Stimulated activated CD4-positive, alpha-beta T cell treated with anti-CD3 and anti-CD28 coated beads, Interleukin-15, amount 100 ng/mL, for 48 hours (primary cell): ENCODE measurements around the gene C20orf144.
"Not testable (repeated sequence)": the region's sequence is repeated elsewhere in the genome, so short reads cannot be mapped to it uniquely, and the experiment has no call there.

ENCODE experiments used
- DNase-seq, 2 donors: peaks; one replicate each; pipeline ENCODE4 v3.0.0-alpha.2; 2020; ENCODE audit warnings: low read depth in 2 of 2

C20orf144 gene

DNA sequence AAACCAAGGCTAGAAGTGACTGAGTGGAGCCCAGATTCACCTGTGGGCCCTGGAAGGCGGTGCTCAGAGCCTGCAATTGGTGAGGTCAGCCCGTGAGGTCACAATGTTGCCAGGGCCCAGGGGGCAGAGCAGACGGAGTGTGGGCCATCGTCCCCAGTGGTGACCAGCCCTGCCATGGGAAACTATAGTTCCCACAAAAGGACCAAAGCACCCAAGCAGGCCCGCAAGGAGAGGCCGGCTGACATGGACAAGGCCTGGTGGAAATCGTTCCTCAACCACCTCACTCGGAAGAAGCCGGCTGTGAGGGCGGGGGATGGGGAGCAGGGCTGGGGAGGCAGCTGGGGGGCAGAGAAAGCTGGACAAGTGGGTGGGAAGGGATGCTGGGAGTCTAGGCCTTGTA is at the start of gene C20orf144:
TSS of gene C20orf144 (plus strand) at position 156 of the 400 bp plus-strand sequence. CDS start at position 175, 19 bp downstream.
- DNase-seq, result no peak

DNA sequence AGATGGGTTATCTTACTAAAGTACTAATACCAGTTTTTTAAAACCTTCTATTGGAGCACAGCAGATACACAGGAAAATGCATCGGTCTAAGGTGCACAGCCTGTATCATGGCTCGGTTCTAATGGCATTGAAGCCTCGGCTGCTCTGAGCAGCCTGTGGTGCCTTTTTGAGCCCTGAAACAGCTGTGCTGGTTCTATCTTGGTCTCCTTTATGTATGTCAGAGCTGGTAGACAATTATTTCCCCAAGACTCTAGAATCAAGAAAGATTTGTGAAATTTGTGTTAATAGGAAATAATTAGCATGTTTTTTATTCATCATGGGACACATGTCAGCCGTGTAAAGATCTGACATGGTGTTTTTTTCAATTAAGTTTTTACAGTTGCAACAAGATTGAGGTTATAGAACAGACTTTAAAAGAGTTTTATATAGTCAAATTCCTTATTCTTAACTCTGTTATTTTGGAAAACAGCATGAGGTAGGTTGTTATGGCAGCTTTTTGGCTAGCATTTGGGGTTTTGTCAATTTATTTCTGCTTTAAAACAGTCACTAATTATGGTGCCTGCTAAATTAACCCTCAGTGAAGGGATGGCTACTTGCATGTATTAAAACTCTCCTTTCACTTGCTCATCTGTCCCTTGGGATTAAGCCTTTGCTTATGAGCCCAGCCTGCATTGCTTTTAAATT is 40.3 kb upstream of the C20orf144 start:
- no peak for DNase-seq

GRCh38 chr20:33622705-33623365 is 39.3 kb upstream of the C20orf144 start:
- no peak for DNase-seq

DNA sequence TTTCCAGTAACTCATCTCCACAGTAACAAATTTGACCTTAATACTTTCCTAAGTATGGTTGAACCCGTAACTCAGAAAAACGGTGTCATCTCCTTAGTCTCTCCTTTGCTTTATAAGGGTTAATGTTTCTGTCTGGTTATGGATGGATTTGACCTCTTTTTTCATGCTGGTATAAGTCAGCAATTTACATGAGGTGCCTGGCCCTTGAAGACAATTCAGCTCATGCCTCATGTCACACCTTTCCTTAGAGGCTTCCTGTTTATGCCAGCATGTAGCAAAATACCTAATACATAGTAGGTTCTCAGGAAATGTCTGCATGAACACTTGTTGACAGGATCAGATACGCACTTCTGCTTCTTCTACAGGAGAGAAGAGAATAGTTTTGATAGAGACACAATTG is 37.7 kb upstream of the C20orf144 start:
- no peak for DNase-seq

DNA sequence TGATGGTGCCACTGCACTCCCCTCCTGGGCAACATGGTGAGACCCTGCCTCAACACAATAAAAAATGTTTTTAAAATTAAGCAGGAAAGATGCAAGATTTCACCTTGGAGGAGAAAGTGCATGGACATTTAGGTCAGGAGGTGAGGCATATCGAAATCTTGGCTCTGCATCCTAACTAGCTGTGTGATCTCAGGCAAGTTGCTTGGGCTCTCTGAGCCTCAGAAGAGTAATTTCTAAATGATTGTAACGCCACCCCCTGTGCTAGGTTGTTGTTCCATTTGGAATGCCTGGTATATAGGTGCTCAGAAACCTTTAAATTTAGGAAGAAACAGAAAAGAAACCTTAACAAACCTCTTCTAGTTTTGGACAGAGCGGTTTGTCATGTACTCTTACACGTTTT is 35.9 kb upstream of the C20orf144 start:
- no peak for DNase-seq

DNA sequence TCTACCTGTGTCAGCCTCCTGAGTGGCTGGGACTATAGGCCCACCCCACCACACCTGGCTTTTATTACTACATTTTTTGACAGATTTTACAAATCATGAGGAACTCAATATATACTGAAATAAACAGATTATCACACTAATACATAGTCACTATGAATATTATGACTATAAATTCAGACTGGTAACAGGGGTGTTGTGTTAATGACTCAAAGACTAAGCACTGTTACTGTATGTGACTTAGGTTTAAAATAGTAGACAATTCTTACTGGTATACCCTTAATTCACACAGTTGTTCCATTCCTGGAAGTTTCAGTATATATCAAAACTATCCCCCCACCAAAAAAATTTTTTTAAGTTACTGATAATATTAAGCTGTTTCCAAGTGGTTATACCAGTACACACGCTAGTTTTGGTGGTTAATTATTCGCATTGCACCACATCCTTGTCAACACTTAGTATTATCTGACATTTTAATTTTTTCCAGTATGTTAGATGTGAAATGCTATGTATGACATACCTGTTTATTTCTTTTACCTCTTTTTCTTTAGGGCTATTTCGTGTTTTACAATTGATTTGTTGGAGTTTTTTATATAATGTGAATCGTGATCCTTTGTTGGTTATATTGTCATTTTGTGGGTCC is 34.4 kb upstream of the C20orf144 start:
- no peak for DNase-seq

- DNase-seq, result no peak
Measured at GRCh38 chr20:33629533-33629932, 32.6 kb upstream of the C20orf144 start.

DNA sequence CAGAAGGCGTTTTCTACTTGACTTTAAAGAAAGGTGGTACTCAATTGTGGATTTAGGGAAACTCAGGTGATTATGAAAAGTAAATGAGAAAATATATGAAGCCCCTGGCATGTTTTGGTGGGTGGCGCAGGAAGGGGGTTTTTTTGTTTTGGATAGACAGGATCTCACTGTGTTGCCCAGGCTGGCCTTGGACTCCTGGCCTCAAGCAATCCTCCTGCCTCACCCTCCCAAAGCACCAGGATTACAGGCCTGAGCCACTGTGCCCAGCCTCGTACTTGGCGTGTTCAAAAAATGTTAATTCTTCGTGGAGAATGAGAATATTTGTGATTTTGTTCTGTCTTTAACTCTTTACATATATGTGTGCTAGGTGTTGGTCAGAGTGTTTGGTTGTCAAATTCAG is 32.1 kb upstream of the C20orf144 start:
- no peak for DNase-seq

DNA sequence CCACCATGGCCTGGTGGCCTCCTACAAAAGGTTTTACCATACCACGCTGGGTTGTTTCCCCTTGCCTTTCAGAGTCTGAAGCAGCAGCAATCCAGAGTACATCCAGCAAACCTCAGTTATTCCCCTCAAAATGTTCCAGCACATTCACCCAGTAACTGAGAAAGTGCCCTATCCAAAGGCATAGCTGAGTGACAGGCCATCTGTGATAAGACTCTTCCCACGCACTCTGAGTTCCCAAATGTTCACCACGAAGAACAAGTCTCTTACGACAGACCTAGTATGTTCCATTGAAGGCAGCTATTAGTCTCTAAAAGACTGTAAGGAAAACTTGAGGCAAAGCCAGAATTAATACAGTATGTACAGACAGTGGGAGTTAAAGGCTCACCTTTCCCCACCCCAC is 31.6 kb upstream of the C20orf144 start:
- no peak for DNase-seq

DNA sequence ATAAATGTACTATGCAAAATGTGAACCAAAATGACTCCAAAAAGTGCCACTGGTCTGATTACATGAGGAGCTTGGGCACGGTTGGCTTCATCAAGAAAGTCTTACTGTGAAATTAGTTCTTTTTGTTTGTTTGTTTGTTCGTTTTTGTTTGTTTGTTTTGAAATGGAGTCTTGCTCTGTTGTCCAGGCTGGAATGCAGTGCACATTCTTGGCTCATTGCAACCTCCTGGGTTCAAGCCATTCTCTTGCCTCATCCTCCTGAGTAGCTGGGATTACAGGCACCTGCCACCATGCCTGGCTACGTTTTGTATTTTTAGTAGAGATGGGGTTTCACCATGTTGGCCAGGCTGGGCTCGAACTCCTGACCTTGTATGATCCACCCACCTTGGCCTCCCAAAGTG is 30.2 kb upstream of the C20orf144 start:
- not testable (repeated sequence) for DNase-seq

- no peak for DNase-seq
Measured at GRCh38 chr20:33635341-33635740, 26.8 kb upstream of the C20orf144 start.

- no peak for DNase-seq
Measured at GRCh38 chr20:33636776-33637175, 25.4 kb upstream of the C20orf144 start.

- no peak for DNase-seq
Measured at GRCh38 chr20:33640287-33640686, 21.8 kb upstream of the C20orf144 start.

DNA sequence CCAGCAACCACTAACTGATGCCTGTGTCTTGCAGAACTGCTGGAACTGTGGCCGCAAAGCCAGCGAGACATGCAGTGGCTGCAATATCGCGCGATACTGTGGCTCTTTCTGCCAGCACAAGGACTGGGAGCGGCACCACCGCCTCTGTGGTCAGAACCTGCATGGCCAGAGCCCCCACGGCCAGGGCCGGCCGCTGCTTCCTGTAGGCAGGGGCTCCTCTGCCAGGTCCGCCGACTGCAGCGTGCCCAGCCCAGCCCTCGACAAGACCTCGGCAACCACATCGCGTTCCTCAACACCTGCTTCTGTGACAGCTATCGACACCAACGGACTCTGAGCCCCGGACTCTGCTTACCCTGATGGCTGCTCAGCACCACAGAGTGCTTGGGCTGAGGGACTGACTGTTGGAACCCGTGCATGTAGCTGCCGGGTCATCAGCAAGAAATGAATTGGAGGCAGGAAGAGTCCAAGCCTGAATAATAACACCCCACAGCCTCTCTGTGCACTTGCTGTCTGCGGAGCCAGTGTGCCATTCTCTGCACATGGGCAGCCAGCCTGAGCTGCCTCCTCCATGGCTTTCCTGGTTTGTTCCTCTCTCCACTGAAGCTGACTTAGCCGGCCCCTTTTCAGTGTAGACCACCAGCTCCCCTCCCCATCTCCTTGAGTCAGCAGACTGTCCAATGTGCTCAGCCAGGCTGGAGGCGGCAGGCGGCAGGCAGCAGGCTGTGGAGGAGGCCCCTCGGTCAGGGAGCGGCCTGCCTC is 17.6 kb upstream of the C20orf144 start:
- no peak for DNase-seq

DNA sequence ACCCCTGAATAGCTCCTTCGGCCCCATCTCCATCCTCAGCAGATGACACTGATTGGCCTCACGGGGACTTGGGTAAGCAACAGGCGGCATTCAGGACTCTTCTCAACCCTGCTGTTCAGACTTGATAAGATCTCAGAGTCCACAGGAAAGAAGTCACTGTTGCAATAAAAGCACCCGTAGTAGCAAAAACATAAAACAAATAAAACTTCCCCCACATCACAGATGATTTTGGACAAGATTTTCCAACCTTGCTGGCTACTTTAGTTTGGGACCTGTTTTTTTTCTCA is 17.1 kb upstream of the C20orf144 start:
- DNase-seq, result no peak

DNA sequence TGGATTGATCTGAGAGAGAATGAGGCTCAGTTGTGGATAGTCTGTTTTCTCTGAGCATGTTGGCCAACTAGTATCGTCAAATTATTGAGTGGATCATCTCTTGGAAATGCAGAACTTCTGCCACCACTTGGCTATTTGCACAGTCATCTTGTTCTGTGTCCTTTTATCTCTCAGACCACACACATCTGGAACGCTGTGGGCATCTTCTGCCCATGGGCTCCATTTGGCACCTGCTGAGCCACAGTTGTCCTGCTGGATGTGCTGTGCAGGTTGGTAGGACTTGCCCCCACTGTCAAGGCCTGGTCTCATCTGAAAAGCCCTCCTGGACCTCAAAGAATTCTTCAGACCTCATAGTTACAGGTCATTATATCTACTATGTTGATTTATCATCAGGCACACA is 16.7 kb upstream of the C20orf144 start:
- no peak for DNase-seq

DNA sequence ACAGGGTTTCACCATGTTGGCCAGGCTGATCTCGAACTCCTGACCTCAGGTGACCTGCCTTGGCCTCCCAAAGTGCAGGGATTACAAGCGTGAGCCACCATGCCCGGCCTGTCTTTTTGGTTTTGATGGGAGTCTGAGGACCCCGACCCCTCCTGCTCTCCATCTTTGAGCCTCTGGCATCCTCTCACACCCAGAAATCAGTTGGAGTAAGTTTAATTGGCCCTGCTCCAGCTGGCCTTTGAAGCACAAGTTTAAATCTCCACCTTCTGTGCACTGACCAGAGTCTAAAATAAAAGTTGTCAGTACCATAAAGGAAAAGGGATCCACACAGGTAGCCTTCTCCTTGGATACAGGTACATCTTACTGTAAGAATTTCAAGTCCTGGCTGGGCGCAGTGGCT is 15.9 kb upstream of the C20orf144 start:
- DNase-seq, result no peak

- DNase-seq, result not testable (repeated sequence)
Measured at GRCh38 chr20:33646959-33647602, 15.0 kb upstream of the C20orf144 start.

DNA sequence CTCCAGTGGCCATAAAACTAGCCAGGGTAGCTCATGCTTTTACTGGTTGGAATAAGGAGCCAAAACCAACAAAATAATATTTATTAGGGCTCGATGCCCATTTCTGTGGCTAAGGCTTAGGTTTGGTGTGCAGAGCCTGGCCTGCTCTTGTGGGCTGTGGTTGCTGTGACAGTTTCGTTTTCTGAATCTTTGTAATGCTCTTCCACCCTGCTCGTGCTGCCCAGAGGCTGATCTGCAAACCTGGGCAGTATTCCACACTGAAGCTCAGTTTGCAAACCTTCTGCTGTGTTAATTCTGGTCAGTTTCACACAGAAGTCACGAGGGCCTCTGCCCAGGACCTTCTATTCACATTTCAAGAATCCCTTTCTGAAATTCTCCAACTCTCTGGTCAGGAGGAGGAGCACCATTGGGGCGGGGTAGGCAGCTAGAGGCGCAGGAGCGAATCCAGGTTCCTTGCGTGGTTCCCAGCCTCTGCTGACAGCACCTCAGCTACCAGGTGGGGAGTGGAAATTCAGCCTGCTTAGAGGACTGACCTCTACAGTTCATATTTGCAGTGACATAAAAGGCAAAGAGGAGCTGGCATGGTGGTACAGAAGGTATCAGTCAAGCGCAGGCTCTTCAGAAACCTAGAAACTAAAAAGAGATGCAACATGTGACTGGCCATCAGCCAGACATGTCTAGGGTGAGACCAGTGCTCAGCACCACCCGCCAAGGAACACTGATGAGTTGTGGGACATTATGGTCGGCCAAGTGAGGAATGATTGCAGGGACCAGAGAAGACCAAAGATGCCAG is 14.3 kb upstream of the C20orf144 start:
- no peak for DNase-seq

DNA sequence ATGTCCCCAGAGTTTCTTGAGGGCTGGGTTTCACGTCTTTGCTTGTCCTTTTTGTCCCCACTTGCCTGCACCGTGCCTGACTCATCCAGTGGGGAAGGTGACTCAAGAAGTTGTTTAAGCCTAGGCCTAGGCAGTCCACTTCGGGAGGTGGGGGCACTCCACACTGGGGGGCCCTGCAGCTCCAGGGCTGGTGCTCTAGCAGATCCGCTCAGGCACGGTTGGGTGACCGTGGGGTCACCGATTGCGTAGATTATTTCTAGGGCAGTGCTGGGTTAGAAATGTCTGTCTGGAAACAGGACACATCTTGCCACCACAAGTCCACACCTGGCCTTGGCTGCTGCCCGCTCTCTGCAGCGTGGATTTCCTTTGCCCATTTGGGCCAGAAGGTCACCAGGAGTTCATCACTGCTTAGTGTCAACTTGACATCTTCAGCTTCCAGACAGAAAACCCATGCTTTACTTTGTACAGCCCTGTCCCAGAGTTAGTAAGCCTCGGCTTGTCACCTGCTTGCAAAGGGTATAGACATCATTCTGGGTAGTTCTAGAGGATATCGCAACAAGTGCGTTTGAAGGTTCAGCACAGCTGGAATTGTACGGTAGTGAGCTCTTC is 13.6 kb upstream of the C20orf144 start:
- DNase-seq, result no peak

- no peak for DNase-seq
Measured at GRCh38 chr20:33649201-33649681, 12.9 kb upstream of the C20orf144 start.
